ENCODE results near the gene FAM114A2. TPM values are rescaled to one million over a fixed set of nuclear protein-coding genes. Genes with fewer than 3 reads are reported as not detected.

FAM114A2 gene
- total and polyA plus RNA-seq, 10 donors = 6.3 to 37.3 (median 31.7) TPM

GRCh38 chr5:153957205-153957604 is 81.5 kb downstream of the FAM114A2 start:
- no peaks in the 10 kb centered on the region for H3K36me3 ChIP-seq
- peaks cover 0 to 16% (median 0%) of the 10 kb centered on the region in 6 donors for H3K4me1 ChIP-seq
- H3K9me3 ChIP-seq = peaks cover 0 to 7% (median 0%) of the 10 kb centered on the region in 8 donors
- no peaks in the 10 kb centered on the region for H3K27me3 ChIP-seq (replicated peaks in 1 of 7)
- TF ChIP-seq POLR2AphosphoS5 (IDR thresholded peaks at IDR 0.05) = no peak
- no peak for DNase-seq
- H3K4me3 ChIP-seq = no peak overlapping the region
- intact Hi-C loops (cut with DNase I; ENCODE audit: low total_unique reads) = no loop called here
- no peak overlapping the region for H3K27ac ChIP-seq
- 61 to 81% (median 76%) methylated on average over 4 of the region's 4 CpGs for WGBS, 5 donors

GRCh38 chr5:153953411-153953810 is 85.3 kb downstream of the FAM114A2 start:
- no peak overlapping the region for H3K4me3 ChIP-seq
- DNase-seq = no peak
- intact Hi-C loops (cut with DNase I; ENCODE audit: low total_unique reads) = no loop called here
- H3K36me3 ChIP-seq = no peaks in the 10 kb centered on the region
- no peak for TF ChIP-seq CTCF (IDR thresholded peaks at IDR 0.05 in 8 of 11, conservative IDR thresholded peaks at IDR 0.05 in 3 of 11)
- TF ChIP-seq POLR2AphosphoS5 (IDR thresholded peaks at IDR 0.05) = no peak
- no peak for TF ChIP-seq POLR2A (IDR thresholded peaks at IDR 0.05)
- peaks cover 0 to 7% (median 0%) of the 10 kb centered on the region in 8 donors for H3K9me3 ChIP-seq
- no peaks in the 10 kb centered on the region for H3K27me3 ChIP-seq (replicated peaks in 1 of 7)
- H3K4me1 ChIP-seq = no peaks in the 10 kb centered on the region
- H3K27ac ChIP-seq = no peak overlapping the region
- 75 to 85% (median 80%) methylated on average over 3 of the region's 3 CpGs for WGBS, 5 donors

GRCh38 chr5:153952893-153953292 is 85.8 kb downstream of the FAM114A2 start:
- peaks cover 0 to 7% (median 0%) of the 10 kb centered on the region in 8 donors for H3K9me3 ChIP-seq
- 90 to 92% (median 91%) methylated on average over 2 of the region's 2 CpGs for WGBS, 5 donors
- H3K36me3 ChIP-seq = no peaks in the 10 kb centered on the region
- H3K27me3 ChIP-seq (replicated peaks in 1 of 7) = no peaks in the 10 kb centered on the region
- no peak overlapping the region for H3K27ac ChIP-seq
- DNase-seq = no peak
- TF ChIP-seq POLR2AphosphoS5 (IDR thresholded peaks at IDR 0.05) (no peak), CTCF (IDR thresholded peaks at IDR 0.05 in 8 of 11, conservative IDR thresholded peaks at IDR 0.05 in 3 of 11) (no peak), POLR2A (IDR thresholded peaks at IDR 0.05) (no peak)
- no peak overlapping the region for H3K4me3 ChIP-seq
- H3K4me1 ChIP-seq = no peaks in the 10 kb centered on the region
- intact Hi-C loops (cut with DNase I; ENCODE audit: low total_unique reads) = no loop called here

GRCh38 chr5:153952057-153952456 is 86.7 kb downstream of the FAM114A2 start:
- Histone ChIP-seq H3K27me3 (replicated peaks in 1 of 7) (no peaks in the 10 kb centered on the region), H3K4me1 (no peaks in the 10 kb centered on the region), H3K36me3 (no peaks in the 10 kb centered on the region), H3K27ac (no peak overlapping the region), H3K4me3 (no peak overlapping the region), H3K9me3 (peaks cover 0 to 7% (median 0%) of the 10 kb centered on the region in 8 donors)
- intact Hi-C loops (cut with DNase I; ENCODE audit: low total_unique reads) = no loop called here
- DNase-seq = no peak
- WGBS, 5 donors = 70 to 94% (median 88%) methylated on average over 1 of the region's 1 CpG
- TF ChIP-seq CTCF (IDR thresholded peaks at IDR 0.05 in 8 of 11, conservative IDR thresholded peaks at IDR 0.05 in 3 of 11) (no peak), POLR2A (IDR thresholded peaks at IDR 0.05) (no peak), POLR2AphosphoS5 (IDR thresholded peaks at IDR 0.05) (no peak)

GRCh38 chr5:153941265-153941664 is 97.4 kb downstream of the FAM114A2 start:
- H3K27me3 ChIP-seq (replicated peaks in 1 of 7) = no peaks in the 10 kb centered on the region
- intact Hi-C loops (cut with DNase I; ENCODE audit: low total_unique reads) = no loop called here
- TF ChIP-seq CTCF (IDR thresholded peaks at IDR 0.05 in 8 of 11, conservative IDR thresholded peaks at IDR 0.05 in 3 of 11) (no peak), POLR2AphosphoS5 (IDR thresholded peaks at IDR 0.05) (no peak), POLR2A (IDR thresholded peaks at IDR 0.05) (no peak)
- WGBS, 5 donors = 87 to 95% (median 94%) methylated on average over 3 of the region's 3 CpGs
- no peak overlapping the region for H3K4me3 ChIP-seq
- H3K36me3 ChIP-seq = no peaks in the 10 kb centered on the region
- peaks cover 8 to 82% (median 57%) of the 10 kb centered on the region in 8 donors for H3K9me3 ChIP-seq
- H3K4me1 ChIP-seq = no peaks in the 10 kb centered on the region
- no peak overlapping the region for H3K27ac ChIP-seq
- DNase-seq = no peak

All from spleen (tissue), 11 donors.